ENCODE results near the gene FKBP2. TPM values are rescaled to one million over a fixed set of nuclear protein-coding genes. Genes with fewer than 3 reads are reported as not detected.

Gene FKBP2
- total RNA-seq, 1 experiment from 2014 or later = 84.2 TPM

- no peaks in the 10 kb centered on the region for H3K9me2 ChIP-seq (ENCODE audit: insufficient read depth)
- TF ChIP-seq CTCF (conservative IDR thresholded peaks at IDR 0.05) = no peak
- H3K4me3 ChIP-seq = peak overlapping the region; percentile 84
- no peaks in the 10 kb centered on the region for H3K9me3 ChIP-seq (ENCODE audit: insufficient read depth, low read depth)
- peaks cover 13% of the 10 kb centered on the region for H4K20me1 ChIP-seq (ENCODE audit: insufficient read depth)
- no peak overlapping the region for H3K27ac ChIP-seq
- H3K4me1 ChIP-seq (replicated peaks; ENCODE audit: insufficient read depth) = peaks cover 36% of the 10 kb centered on the region
- H3K79me2 ChIP-seq (ENCODE audit: low read depth) = peaks cover 14% of the 10 kb centered on the region
- POLR2A ChIA-PET (ENCODE audit: unreplicated experiment) = no interaction called here
- H3F3A ChIP-seq (ENCODE audit: insufficient read depth, low read depth) = peaks cover 37% of the 10 kb centered on the region
- H3K27me3 ChIP-seq (ENCODE audit: insufficient read depth, low read depth) = no peaks in the 10 kb centered on the region
- DNase-seq = peak in 1 of 2 experiments; percentile 73
- CTCF ChIA-PET = no interaction called here
- peak overlapping the region; percentile 67; the same call in 1 of the 2 replicates for H2AFZ ChIP-seq
- H3K4me2 ChIP-seq = peak overlapping the region; percentile 93
- intact Hi-C loops (cut with micrococcal nuclease; ENCODE audit: unreplicated experiment) = loop anchor here (2.0 to 5.0 kb wide), 2 partner anchors 42 to 48 kb away; partner anchors contain the start of gene STIP1
- H3K36me3 ChIP-seq (ENCODE audit: low read depth) = no peaks in the 10 kb centered on the region; the same call in 1 of the 2 replicates
- no TSS peak for BruUV-seq (replicated peaks)
Measured at GRCh38 chr11:64234647-64235379, 6.1 kb upstream of the FKBP2 start.

GRCh38 chr11:64235437-64236161 lies 5.3 kb upstream of the FKBP2 start:
- peak overlapping the region; percentile 84 for H3K4me3 ChIP-seq
- TF ChIP-seq EZH2 (IDR thresholded peaks at IDR 0.05; ENCODE audit: low read depth) (no peak), CTCF (conservative IDR thresholded peaks at IDR 0.05) (no peak)
- intact Hi-C loops (cut with micrococcal nuclease; ENCODE audit: unreplicated experiment) = loop anchor here (2.0 kb wide), 1 partner anchor 41 kb away; no protein-coding TSS in a partner anchor
- no peaks in the 10 kb centered on the region; the same call in 1 of the 2 replicates for H3K36me3 ChIP-seq (ENCODE audit: low read depth)
- no peaks in the 10 kb centered on the region for H3K27me3 ChIP-seq (ENCODE audit: insufficient read depth, low read depth)
- H4K20me1 ChIP-seq (ENCODE audit: insufficient read depth) = peaks cover 13% of the 10 kb centered on the region
- peak in 1 of 2 experiments; percentile 18 for DNase-seq
- H3K9me3 ChIP-seq (ENCODE audit: insufficient read depth, low read depth) = no peaks in the 10 kb centered on the region
- CTCF ChIA-PET = no interaction called here
- H3K27ac ChIP-seq = no peak overlapping the region
- no TSS peak for BruUV-seq (replicated peaks)
- POLR2A ChIA-PET (ENCODE audit: unreplicated experiment) = no interaction called here
- H2AFZ ChIP-seq = no peak overlapping the region
- H3F3A ChIP-seq (ENCODE audit: insufficient read depth, low read depth) = peaks cover 42% of the 10 kb centered on the region
- H3K4me2 ChIP-seq = peak overlapping the region; percentile 93
- H3K4me1 ChIP-seq (replicated peaks; ENCODE audit: insufficient read depth) = peaks cover 38% of the 10 kb centered on the region
- peaks cover 14% of the 10 kb centered on the region for H3K79me2 ChIP-seq (ENCODE audit: low read depth)
- no peaks in the 10 kb centered on the region for H3K9me2 ChIP-seq (ENCODE audit: insufficient read depth)

- no peaks in the 10 kb centered on the region for H3K9me2 ChIP-seq (ENCODE audit: insufficient read depth)
- H3F3A ChIP-seq (ENCODE audit: insufficient read depth, low read depth) = peaks cover 43% of the 10 kb centered on the region
- H3K79me2 ChIP-seq (ENCODE audit: low read depth) = peaks cover 24% of the 10 kb centered on the region
- H3K4me1 ChIP-seq (replicated peaks; ENCODE audit: insufficient read depth) = peaks cover 41% of the 10 kb centered on the region
- DNase-seq = peak in 1 of 2 experiments; percentile 72
- H4K20me1 ChIP-seq (ENCODE audit: insufficient read depth) = peaks cover 13% of the 10 kb centered on the region
- no peak overlapping the region for H3K4me3 ChIP-seq
- H3K36me3 ChIP-seq (ENCODE audit: low read depth) = no peaks in the 10 kb centered on the region; the same call in 1 of the 2 replicates
- no peak overlapping the region for H3K27ac ChIP-seq
- TF ChIP-seq CTCF (conservative IDR thresholded peaks at IDR 0.05) = no peak
- no peak for TF ChIP-seq EZH2 (IDR thresholded peaks at IDR 0.05; ENCODE audit: low read depth)
- POLR2A ChIA-PET (ENCODE audit: unreplicated experiment) = interaction anchor here (0.6 to 0.8 kb wide), 4 partner anchors 8 to 541 kb away, joined by 3 to 7 read pairs (median 6); partner anchors contain the start of gene TRMT112
- no peak overlapping the region for H2AFZ ChIP-seq
- intact Hi-C loops (cut with micrococcal nuclease; ENCODE audit: unreplicated experiment) = no loop called here
- no peak overlapping the region for H3K4me2 ChIP-seq
- no peaks in the 10 kb centered on the region for H3K27me3 ChIP-seq (ENCODE audit: insufficient read depth, low read depth)
- CTCF ChIA-PET = interaction anchor here (0.6 to 0.8 kb wide), 3 partner anchors 80 to 271 kb away, joined by 3 to 4 read pairs (median 3); partner anchors contain the start of gene PRDX5
- H3K9me3 ChIP-seq (ENCODE audit: insufficient read depth, low read depth) = no peaks in the 10 kb centered on the region
- BruUV-seq (replicated peaks) = no TSS peak
Measured at GRCh38 chr11:64237484-64237951, 3.4 kb upstream of the FKBP2 start.
